GM12874 (cell line): ENCODE data around the gene ROBO1.

Experiments
- TF ChIP-seq, protein P1 (sequence below): IDR thresholded peaks from 2 replicates; pipeline ENCODE4 v1.5.1; 2011; ENCODE audit warnings: low read depth, mild to moderate bottlenecking, control low read depth, low read length, moderate library complexity; ENCODE audit not compliant: insufficient read depth

The ROBO1 gene

GRCh38 chr3:79651536-79652065 lies 116.2 kb downstream of the ROBO1 start:
- TF ChIP-seq, protein P1, sequence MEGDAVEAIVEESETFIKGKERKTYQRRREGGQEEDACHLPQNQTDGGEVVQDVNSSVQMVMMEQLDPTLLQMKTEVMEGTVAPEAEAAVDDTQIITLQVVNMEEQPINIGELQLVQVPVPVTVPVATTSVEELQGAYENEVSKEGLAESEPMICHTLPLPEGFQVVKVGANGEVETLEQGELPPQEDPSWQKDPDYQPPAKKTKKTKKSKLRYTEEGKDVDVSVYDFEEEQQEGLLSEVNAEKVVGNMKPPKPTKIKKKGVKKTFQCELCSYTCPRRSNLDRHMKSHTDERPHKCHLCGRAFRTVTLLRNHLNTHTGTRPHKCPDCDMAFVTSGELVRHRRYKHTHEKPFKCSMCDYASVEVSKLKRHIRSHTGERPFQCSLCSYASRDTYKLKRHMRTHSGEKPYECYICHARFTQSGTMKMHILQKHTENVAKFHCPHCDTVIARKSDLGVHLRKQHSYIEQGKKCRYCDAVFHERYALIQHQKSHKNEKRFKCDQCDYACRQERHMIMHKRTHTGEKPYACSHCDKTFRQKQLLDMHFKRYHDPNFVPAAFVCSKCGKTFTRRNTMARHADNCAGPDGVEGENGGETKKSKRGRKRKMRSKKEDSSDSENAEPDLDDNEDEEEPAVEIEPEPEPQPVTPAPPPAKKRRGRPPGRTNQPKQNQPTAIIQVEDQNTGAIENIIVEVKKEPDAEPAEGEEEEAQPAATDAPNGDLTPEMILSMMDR: no peak

DNA sequence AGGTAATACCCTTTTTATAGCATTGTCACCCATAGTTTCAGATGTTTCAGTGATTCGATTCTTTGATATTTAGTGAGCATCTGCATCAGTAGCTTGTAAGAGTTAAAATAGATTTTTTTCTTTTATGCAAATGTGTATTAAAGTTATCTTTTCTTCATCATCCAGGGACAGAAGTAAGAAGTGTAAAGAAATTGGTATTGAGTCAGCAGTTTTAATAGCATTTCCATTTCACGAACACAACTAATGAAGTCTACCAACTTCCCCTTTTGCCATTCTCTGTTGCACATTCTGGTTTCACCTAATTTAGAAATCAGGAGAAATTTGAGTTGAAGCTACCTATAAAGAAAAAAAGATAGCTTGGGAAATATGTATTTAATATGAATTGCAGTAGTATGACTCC lies 127.9 kb downstream of the ROBO1 start:
- TF ChIP-seq, protein P1: no peak

DNA sequence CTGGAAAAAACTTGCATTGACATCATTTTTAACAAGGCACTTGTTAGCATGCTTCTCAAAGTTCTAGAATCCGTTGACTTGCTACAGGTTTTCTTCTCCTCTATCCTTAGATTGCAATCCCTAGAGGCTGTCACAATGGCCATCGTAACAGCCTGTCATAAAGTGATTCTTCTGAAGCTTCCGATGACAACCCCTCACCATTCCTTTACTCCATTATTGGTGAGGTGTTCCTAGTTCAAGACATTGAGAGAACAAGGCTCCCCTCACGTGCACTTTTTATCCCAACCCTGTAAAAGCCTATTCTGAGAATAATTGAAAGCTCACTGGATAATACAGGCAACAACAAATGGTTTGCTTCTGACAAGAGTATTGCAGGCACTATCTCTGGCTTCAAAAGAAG lies 131.4 kb downstream of the ROBO1 start:
- TF ChIP-seq, protein P1: no peak

- TF ChIP-seq, protein P1: no peak
These were observed 135.0 kb downstream of the ROBO1 start for GRCh38 chr3:79632842-79633241.

DNA sequence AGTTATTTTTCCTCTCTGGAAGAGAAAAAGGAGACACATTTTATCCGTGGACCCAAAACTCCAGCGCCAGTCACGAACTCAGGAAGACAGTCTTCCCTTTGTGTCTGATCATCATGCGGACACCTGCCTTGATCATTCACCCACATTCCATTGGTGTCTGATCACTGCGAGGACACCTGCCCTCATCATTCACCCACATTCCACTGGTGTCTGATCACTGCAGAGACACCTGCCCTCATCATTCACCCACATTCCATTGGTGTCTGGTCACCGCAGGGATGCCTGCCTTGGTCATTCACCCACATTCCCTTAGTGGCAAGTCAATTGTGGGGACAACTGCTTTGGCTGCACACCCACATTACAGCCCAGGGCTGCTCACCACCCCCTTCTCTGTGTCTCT lies 148.9 kb downstream of the ROBO1 start:
- TF ChIP-seq, protein P1: no peak

DNA sequence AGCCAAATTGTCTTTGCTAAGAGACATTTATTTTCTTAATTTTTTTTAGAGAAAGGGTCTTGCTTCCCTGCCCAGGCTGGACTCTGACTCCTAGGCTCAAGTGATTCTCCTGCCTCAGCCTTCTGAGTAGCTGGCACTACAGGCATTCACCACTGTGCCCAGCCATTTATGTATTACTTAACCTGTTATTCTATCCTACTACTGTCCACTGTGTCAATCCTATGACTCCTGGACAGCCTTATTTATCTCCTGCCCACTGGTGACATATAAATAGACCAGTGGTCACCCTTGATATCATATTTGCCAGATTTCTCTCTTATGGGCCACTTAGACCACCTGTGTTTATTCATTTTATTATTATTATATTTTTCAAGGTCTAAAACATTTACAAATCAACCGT lies 161.4 kb downstream of the ROBO1 start:
- TF ChIP-seq, protein P1: no peak

DNA sequence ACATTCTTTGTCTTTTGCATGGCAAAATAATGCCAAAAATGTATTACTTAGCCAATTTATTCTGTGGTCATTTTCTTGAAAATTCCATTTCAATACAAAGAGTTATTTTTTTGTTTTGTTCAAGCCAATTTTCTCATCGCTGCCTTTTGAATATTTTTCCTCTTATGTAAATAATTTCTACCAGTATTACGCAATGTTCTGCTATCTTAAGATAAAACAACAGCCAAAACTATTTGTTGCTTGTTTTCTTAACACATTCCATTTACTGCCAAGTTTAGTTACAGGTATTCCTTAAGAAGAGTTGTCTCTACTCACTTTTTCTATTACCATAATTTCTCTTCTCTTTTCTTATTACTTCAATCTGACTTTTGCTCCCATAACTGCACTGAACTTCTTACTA lies 163.1 kb downstream of the ROBO1 start:
- TF ChIP-seq, protein P1: no peak
